ENCODE data around the gene PLCB1.

PLCB1 gene

GRCh38 chr20:8200220-8200619, 68.2 kb downstream of the PLCB1 start:
- no peak overlapping the region for H3K4me2 ChIP-seq (ENCODE audit: insufficient read depth, low read length)
- H3K27ac ChIP-seq (ENCODE audit: low read length), result no peak overlapping the region
- TF ChIP-seq CTCF (IDR thresholded peaks at IDR 0.05; ENCODE audit: borderline replicate concordance, extremely low read depth, low read length, poor library complexity, severe bottlenecking) (no peak), EZH2 (IDR thresholded peaks at IDR 0.05; ENCODE audit: borderline replicate concordance, low read depth, low read length, severe bottlenecking) (no peak)
- no peak overlapping the region for H3K9ac ChIP-seq (ENCODE audit: low read depth, low read length)
- ATAC-seq (ENCODE audit: insufficient read depth, low read depth) (no peak), DNase-seq (no peak)
- H3K27me3 ChIP-seq (ENCODE audit: insufficient read depth, low read length, poor library complexity), result no peaks in the 10 kb centered on the region
- H3K4me3 ChIP-seq (ENCODE audit: low read depth in 1 of 2, low read length in 2 of 2), result no peak overlapping the region
- no peaks in the 10 kb centered on the region for H3K36me3 ChIP-seq (ENCODE audit: insufficient read depth, low read length)
- no peak overlapping the region for H2AFZ ChIP-seq (ENCODE audit: low read depth, low read length)
- H3K79me2 ChIP-seq (ENCODE audit: insufficient read depth, low read length), result peaks cover 76% of the 10 kb centered on the region
- no peaks in the 10 kb centered on the region for H4K20me1 ChIP-seq (ENCODE audit: insufficient read depth, low read length)
- peaks cover 2% of the 10 kb centered on the region for H3K9me3 ChIP-seq (ENCODE audit: insufficient read depth, low read length, severe bottlenecking)
- no peaks in the 10 kb centered on the region for H3K4me1 ChIP-seq (ENCODE audit: insufficient read depth, low read length)

GRCh38 chr20:8203366-8203765, 71.3 kb downstream of the PLCB1 start:
- H3K36me3 ChIP-seq (ENCODE audit: insufficient read depth, low read length), result no peaks in the 10 kb centered on the region
- no peak for TF ChIP-seq EZH2 (IDR thresholded peaks at IDR 0.05; ENCODE audit: borderline replicate concordance, low read depth, low read length, severe bottlenecking)
- no peak for TF ChIP-seq CTCF (IDR thresholded peaks at IDR 0.05; ENCODE audit: borderline replicate concordance, extremely low read depth, low read length, poor library complexity, severe bottlenecking)
- no peak for DNase-seq

GRCh38 chr20:8205996-8206395, 73.9 kb downstream of the PLCB1 start:
- ATAC-seq (ENCODE audit: insufficient read depth, low read depth), result no peak
- no peak overlapping the region for H3K9ac ChIP-seq (ENCODE audit: low read depth, low read length)
- TF ChIP-seq CTCF (IDR thresholded peaks at IDR 0.05; ENCODE audit: borderline replicate concordance, extremely low read depth, low read length, poor library complexity, severe bottlenecking) (no peak), EZH2 (IDR thresholded peaks at IDR 0.05; ENCODE audit: borderline replicate concordance, low read depth, low read length, severe bottlenecking) (no peak)

More at GRCh38 chr20:8203366-8203765, 71.3 kb downstream of the PLCB1 start:
- Histone ChIP-seq H3K4me1 (ENCODE audit: insufficient read depth, low read length) (peaks cover under 1% of the 10 kb centered on the region; the same call in 1 of the 2 replicates), H3K79me2 (ENCODE audit: insufficient read depth, low read length) (peaks cover 83% of the 10 kb centered on the region), H3K4me3 (ENCODE audit: low read depth in 1 of 2, low read length in 2 of 2) (no peak overlapping the region), H3K27me3 (ENCODE audit: insufficient read depth, low read length, poor library complexity) (no peaks in the 10 kb centered on the region), H2AFZ (ENCODE audit: low read depth, low read length) (no peak overlapping the region), H3K9me3 (ENCODE audit: insufficient read depth, low read length, severe bottlenecking) (no peaks in the 10 kb centered on the region), H4K20me1 (ENCODE audit: insufficient read depth, low read length) (no peaks in the 10 kb centered on the region), H3K27ac (ENCODE audit: low read length) (no peak overlapping the region), H3K9ac (ENCODE audit: low read depth, low read length) (no peak overlapping the region), H3K4me2 (ENCODE audit: insufficient read depth, low read length) (no peak overlapping the region)
- ATAC-seq (ENCODE audit: insufficient read depth, low read depth), result no peak

GRCh38 chr20:8208226-8208625, 76.2 kb downstream of the PLCB1 start:
- Histone ChIP-seq H3K27ac (ENCODE audit: low read length) (no peak overlapping the region), H3K4me3 (ENCODE audit: low read depth in 1 of 2, low read length in 2 of 2) (no peak overlapping the region), H3K4me2 (ENCODE audit: insufficient read depth, low read length) (no peak overlapping the region), H3K9ac (ENCODE audit: low read depth, low read length) (no peak overlapping the region), H3K9me3 (ENCODE audit: insufficient read depth, low read length, severe bottlenecking) (no peaks in the 10 kb centered on the region), H3K4me1 (ENCODE audit: insufficient read depth, low read length) (peaks cover 19% of the 10 kb centered on the region), H2AFZ (ENCODE audit: low read depth, low read length) (no peak overlapping the region), H4K20me1 (ENCODE audit: insufficient read depth, low read length) (no peaks in the 10 kb centered on the region; the same call in 1 of the 2 replicates), H3K27me3 (ENCODE audit: insufficient read depth, low read length, poor library complexity) (no peaks in the 10 kb centered on the region), H3K36me3 (ENCODE audit: insufficient read depth, low read length) (no peaks in the 10 kb centered on the region), H3K79me2 (ENCODE audit: insufficient read depth, low read length) (peaks cover 70% of the 10 kb centered on the region)
- DNase-seq (no peak), ATAC-seq (ENCODE audit: insufficient read depth, low read depth) (no peak)
- no peak for TF ChIP-seq EZH2 (IDR thresholded peaks at IDR 0.05; ENCODE audit: borderline replicate concordance, low read depth, low read length, severe bottlenecking)
- no peak for TF ChIP-seq CTCF (IDR thresholded peaks at IDR 0.05; ENCODE audit: borderline replicate concordance, extremely low read depth, low read length, poor library complexity, severe bottlenecking)

More at GRCh38 chr20:8205996-8206395, 73.9 kb downstream of the PLCB1 start:
- DNase-seq, result no peak
- no peak overlapping the region for H3K27ac ChIP-seq (ENCODE audit: low read length)
- H2AFZ ChIP-seq (ENCODE audit: low read depth, low read length), result no peak overlapping the region
- no peaks in the 10 kb centered on the region; the same call in 1 of the 2 replicates for H4K20me1 ChIP-seq (ENCODE audit: insufficient read depth, low read length)
- H3K79me2 ChIP-seq (ENCODE audit: insufficient read depth, low read length), result peaks cover 78% of the 10 kb centered on the region
- no peaks in the 10 kb centered on the region for H3K27me3 ChIP-seq (ENCODE audit: insufficient read depth, low read length, poor library complexity)
- H3K4me3 ChIP-seq (ENCODE audit: low read depth in 1 of 2, low read length in 2 of 2), result no peak overlapping the region
- no peaks in the 10 kb centered on the region for H3K36me3 ChIP-seq (ENCODE audit: insufficient read depth, low read length)
- peaks cover 10% of the 10 kb centered on the region for H3K4me1 ChIP-seq (ENCODE audit: insufficient read depth, low read length)
- H3K4me2 ChIP-seq (ENCODE audit: insufficient read depth, low read length), result no peak overlapping the region
- H3K9me3 ChIP-seq (ENCODE audit: insufficient read depth, low read length, severe bottlenecking), result no peaks in the 10 kb centered on the region
